HG03571 (cell line): ENCODE measurements around the gene GPR179.

Source experiments
- ATAC-seq: cut with Tn5 transposase; IDR thresholded peaks from one replicate; pipeline ENCODE4 v1.9.1; 2021; ENCODE audit not compliant: unreplicated experiment

The GPR179 gene, protein sequence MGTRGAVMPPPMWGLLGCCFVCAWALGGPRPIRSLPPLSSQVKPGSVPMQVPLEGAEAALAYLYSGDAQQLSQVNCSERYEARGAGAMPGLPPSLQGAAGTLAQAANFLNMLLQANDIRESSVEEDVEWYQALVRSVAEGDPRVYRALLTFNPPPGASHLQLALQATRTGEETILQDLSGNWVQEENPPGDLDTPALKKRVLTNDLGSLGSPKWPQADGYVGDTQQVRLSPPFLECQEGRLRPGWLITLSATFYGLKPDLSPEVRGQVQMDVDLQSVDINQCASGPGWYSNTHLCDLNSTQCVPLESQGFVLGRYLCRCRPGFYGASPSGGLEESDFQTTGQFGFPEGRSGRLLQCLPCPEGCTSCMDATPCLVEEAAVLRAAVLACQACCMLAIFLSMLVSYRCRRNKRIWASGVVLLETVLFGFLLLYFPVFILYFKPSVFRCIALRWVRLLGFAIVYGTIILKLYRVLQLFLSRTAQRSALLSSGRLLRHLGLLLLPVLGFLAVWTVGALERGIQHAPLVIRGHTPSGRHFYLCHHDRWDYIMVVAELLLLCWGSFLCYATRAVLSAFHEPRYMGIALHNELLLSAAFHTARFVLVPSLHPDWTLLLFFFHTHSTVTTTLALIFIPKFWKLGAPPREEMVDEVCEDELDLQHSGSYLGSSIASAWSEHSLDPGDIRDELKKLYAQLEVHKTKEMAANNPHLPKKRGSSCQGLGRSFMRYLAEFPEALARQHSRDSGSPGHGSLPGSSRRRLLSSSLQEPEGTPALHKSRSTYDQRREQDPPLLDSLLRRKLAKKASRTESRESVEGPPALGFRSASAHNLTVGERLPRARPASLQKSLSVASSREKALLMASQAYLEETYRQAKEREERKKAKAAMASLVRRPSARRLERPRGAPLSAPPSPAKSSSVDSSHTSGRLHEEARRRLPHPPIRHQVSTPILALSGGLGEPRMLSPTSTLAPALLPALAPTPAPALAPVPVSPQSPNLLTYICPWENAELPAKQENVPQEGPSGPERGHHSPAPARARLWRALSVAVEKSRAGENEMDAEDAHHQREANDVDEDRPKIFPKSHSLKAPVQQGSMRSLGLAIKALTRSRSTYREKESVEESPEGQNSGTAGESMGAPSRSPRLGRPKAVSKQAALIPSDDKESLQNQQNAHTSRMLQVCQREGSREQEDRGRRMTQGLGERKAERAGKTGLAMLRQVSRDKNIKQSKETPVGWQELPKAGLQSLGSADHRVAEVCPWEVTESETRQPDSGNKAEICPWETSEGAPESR (N-terminal part only)

DNA sequence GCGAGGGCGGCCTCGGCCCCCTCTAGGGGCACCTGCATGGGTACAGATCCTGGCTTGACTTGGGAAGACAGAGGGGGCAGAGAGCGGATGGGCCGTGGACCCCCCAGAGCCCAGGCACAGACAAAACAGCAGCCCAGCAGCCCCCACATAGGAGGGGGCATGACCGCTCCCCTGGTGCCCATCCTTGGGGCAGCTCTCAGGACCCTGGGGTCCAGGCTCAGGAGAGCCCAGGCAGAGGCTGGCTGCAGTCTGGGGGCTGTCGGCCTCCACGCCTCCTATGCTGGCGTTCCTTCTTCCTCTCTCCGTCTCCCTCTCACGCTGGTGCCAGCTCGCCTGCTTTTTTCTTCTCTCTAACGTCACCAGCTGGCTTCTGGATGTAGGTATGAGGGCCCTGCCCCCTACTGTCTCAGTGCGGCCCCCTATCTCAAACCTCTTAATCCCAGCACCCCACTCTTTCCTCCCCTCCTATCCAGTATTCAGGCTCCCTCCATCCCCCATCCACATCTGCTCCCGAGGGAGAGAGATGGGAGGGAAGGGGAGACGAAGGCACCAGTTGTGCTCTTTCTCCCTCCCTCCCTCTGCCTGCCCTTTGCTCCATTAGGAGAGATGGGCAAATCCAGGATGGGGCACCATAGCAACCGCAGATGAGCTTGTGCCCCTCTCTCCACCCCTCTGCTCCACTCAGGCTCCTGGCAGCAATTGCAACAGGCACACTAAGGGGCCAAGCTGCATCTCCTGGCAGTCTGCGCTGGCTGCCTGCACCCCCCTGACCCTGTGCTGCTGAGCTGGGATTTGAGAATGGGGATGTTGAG is at the start of gene GPR179:
Gene GPR179, minus strand, starts transcription at position 349 of the 812 bp plus-strand sequence. Its CDS starts 167 bp downstream, at position 182.
- no peak for ATAC-seq

DNA sequence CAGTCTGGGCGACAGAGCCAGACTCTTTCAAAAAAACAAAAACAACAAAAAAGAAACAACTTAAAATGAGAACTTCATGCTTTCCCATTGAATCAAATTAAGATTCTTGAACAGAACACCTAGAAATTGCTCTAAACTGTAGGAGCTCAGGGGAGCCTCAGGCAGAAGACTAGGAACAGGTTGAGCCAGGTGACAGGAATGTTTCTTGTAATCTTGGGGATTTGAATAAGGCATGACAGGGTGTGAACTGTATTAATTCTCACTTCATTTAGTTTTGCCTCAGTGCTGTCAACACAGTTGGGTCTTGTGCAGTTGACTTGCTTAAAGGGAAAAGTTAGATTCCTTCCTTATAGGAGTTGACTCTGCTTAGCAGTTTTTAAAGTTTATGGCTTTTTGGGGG is 35.7 kb upstream of the GPR179 start:
- no peak for ATAC-seq

DNA sequence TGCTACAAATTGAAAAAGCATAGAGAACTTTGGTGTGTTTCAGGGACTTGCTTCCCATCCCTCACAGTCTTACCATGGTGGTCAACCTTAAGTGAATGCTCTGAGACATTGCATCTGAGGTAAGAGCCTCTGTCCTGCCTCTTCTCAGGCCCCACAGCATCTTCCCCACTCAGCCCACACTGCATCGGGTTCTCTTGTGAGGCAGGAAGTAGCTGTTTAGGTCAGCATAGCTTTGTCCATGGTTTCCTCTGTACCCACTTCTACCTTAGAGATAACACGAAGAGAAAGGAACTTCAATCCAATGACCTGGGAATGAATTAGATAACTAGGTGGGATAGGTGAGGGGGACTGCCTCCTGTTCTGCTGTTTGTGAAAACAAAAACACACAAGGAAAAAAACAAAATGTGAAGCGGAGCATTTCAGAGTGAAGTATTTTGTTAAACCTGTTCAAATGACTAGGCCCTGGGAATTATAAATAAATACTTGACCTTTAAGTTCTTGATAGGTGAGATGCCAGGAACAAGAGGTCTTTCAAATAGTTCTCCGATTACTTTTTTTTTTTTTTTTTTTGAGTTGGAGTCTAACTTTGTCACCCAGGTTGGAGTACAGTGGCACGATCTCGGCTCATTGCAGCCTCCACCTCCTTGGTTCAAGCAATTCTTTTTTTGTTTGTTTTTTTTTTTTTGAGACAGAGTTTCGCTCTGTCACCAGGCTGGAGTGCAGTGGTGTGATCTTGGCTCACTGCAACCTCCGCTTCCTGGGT is 25.5 kb upstream of the GPR179 start:
- ATAC-seq: no peak

DNA sequence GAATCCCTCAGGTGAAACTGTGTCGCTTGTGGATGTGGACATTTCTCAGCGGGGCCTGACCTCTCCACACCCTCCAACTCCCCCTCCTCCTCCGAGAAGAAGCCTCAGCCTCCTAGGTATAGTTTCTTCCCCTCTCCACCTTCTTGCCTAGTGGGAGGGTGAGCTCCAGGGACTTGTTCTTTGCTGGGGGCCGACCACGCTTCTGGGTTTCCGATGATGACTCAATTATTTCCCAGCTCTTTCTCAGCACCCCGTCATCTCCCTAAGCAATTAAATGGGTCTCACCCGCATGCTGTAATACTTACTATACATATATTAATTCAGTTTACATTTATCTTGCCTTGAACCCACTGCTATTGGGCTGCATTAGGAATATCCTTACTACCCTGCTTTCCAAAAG is 21.0 kb upstream of the GPR179 start:
- ATAC-seq: no peak

DNA sequence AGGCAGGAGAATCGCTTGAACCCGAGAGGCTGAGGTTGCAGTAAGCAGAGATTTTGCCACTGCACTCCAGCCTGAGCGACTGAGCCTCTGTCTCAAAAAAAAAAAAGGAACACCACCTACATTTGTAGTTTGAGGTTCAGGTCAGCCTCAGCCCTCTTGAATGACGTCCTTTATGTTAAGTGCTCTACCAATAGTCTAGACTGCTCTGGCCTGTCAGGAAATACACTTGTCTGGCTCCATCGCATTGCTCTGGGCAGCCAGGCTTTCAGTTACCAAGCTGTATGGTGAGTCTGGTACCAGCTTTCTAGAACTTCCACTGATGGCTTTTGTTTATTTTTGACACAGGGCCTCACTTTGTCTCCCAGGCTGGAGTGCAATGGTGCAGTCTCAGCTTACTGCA is 19.3 kb upstream of the GPR179 start:
- ATAC-seq: no peak

DNA sequence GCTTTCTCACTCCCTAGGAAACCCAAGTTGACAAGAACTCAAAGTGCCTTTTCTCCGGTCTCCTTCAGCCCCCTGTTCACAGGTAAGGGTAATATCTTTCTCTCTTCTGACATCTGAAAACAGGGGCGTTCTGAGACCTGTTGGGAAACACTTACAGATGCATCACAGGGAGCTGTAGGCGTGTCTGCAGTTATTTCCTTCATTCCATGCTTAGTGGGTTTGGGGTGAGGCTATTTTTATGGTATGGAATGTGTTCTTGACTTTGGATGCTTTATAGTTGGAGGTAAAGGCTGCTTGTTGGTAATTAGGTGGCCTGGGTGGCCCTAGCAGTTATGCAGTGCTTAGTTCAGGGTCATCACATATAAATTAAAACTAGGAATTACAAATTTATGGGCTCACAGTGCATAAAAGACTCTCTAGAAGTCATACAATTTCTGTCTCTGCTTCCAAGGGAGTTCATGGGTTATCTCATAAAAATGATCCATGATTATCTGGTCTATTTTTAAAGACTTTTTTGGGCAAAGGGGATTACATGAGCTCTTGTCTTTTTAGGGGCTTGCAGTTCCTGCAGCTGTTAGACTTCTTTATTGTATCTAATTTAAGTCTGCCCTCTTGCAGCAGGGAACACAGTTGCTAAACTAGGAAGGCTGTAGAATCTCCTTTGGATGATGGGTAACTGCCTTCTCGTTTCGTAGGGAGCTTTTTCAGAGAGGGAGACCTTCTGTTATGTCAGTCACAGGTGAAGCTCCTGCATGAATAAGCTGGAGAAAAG is 18.1 kb upstream of the GPR179 start:
- no peak for ATAC-seq

DNA sequence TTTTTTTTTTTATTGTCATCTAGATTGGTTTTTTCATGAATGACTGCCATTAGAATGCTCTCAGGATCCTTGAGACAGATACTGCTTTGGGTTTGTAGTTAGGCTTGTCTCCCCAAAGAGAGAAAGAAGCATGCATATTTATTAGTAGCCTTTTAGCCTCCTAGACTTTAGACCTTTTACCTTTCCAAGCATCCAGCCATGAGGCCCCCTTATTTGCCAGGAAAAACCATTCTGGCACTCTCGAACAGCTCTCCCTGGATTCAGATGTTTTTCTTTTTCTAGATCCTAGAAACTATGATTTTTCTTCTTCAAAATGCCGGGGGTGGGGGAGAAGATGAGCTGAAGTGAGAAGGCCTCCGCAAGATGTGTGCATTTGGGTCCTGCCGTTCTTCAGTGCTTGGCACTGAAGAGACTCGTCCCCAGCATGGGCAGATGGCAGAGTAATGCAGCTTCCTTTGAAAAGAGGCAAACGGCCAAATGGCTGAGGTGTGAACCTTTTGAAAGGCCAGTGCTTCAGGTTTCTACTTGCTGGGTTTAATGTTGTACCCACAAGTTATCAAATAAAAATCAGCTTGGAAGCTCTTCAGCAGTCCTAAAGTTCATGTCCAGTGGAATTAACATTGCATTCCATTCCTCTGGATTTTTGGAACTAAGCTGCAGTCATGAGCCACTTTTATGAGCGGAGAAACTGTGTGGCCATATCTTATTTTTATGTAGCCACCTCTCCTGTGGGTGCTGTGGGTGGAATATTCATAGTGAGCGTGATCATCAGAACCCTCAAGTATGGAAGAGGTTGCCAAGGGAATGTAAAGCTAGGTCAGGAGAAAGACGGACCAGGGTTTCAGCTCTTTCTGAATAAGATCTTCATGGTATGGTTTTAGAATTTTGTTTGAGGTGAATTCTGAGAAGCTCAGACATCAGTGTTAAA is 15.1 kb upstream of the GPR179 start:
- ATAC-seq: no peak

DNA sequence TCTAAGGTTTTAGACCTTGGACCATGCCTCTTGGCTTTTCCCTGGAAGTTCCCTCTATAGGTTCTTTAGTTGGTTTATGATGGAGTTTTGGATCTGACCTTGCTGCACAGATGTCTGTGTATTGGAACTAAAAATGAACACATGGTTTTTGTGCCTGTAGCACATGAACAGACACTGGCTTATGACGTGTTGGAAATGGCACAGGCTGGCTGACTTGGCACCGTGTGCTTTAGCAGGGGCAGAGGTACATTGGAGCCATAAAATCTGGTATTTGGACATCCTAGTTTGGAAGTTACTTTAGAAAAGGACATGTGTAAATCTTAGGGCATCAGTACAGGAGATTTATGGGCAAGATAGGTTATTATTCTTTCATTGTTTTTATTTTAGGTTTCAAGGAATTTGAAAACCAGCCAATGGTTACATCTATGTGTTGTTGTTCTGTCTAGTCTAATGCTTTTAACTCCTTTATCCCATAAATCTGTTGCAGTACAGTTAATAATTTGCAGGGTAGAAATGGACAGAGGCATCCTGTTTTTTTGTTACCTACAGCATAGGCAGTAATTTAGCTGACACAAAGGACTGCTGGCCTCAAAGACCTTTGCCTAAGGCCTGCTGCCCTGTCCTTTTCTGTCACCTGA is 13.8 kb upstream of the GPR179 start:
- ATAC-seq: no peak

DNA sequence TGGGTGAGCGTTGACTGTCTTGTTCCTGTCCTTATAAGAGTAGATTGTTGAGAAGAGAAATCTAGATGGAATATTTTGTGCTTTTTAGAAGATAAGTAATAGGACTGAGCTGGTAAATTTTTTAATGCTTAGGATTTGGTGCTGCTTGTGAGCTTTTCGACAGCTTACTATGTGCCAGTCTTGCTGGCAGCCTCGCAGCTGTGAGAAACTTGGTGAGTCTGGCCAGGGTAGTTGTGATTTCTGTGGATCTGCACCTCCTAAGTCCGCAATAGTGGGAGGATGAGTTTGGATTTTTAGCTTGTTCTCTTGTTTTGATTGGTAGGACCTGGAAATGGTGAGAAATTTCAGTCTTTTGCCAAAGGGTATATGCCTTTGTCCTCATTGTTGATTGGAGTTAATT is 11.5 kb upstream of the GPR179 start:
- ATAC-seq: no peak

DNA sequence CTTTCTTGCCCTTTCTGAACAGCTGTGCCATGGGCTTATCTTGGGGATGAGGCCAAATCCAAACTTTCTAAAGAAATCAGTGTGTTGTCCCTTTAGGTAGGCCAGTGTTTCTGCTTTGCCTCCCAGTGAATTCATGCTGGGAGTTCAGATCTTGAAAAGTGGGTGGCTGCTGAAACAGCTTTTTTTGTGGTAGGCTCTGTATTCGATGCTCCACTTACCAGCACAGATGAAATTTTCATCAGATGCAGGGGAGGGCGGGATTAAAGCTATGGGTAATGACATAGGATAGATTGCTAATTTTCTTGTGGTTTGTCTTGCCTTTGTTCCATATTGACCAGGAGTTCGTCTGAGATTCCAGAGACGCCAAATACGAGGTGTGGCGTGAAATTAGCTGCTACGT is 10.7 kb upstream of the GPR179 start:
- no peak for ATAC-seq

DNA sequence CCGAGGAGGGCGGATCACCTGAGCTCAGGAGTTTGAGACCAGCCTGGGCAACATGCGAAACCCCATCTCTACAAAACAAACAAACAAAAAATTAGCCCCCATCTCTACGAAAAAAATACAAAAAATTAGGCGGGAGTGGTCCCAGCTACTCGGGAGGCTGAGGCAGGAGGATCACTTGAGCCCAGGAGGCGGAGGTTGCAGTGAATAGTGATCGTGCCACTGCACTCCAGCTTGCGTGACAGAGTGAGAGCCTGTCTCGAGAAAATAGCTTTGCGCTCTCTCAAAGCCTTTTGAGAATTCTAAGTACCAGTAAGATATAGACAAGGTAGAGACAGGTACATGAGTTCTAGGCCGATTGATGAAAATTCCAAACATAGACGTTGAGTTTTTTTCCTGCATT is 9.9 kb upstream of the GPR179 start:
- no peak for ATAC-seq

DNA sequence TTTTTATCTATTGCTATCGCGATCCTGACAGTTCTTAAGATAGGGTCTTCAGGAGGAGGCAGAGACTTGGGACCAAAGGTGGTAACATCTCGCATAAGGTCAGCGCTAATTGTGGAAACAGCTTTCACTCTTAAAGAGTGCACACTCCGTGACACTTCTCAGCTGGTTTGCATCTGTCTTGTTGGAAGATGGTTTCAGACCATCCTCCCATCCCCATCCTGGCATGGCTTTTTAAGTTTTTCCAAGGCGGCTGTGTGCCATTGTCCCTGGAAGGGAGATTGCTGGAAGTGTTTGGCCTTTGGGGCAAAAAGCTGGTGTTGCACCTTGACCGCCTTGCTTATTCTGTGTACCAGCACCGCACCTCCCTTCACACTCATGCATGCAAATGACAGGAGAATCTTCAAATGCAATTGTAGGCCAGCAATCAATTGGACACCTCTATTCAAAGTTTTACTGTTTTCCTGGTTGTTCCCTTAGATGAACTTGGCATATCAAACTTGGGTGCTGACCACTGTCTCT is 9.4 kb upstream of the GPR179 start:
- ATAC-seq: no peak

DNA sequence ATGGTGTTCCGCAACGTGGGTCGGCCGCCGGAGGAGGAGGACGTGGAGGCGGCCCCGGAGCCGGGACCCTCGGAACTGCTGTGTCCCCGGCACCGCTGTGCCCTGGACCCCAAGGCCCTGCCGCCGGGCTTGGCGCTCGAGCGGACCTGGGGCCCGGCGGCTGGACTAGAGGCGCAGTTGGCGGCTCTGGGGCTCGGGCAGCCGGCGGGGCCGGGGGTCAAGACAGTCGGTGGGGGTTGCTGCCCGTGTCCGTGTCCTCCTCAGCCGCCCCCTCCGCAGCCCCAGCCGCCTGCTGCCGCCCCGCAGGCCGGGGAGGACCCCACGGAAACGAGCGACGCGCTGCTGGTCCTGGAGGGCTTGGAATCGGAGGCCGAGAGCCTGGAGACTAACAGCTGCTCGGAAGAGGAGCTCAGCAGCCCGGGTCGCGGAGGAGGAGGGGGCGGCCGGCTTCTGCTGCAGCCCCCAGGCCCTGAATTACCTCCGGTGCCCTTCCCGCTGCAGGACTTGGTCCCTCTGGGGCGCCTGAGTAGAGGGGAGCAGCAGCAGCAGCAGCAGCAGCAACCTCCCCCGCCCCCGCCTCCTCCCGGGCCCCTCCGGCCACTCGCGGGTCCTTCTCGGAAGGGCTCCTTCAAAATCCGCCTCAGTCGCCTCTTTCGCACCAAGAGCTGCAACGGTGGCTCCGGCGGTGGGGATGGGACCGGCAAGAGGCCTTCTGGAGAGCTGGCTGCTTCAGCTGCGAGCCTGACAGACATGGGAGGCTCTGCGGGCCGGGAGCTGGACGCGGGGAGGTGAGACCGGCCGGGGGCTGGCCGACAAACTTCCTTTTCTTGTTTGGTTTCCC is 8.7 kb upstream of the GPR179 start:
- ATAC-seq: no peak

DNA sequence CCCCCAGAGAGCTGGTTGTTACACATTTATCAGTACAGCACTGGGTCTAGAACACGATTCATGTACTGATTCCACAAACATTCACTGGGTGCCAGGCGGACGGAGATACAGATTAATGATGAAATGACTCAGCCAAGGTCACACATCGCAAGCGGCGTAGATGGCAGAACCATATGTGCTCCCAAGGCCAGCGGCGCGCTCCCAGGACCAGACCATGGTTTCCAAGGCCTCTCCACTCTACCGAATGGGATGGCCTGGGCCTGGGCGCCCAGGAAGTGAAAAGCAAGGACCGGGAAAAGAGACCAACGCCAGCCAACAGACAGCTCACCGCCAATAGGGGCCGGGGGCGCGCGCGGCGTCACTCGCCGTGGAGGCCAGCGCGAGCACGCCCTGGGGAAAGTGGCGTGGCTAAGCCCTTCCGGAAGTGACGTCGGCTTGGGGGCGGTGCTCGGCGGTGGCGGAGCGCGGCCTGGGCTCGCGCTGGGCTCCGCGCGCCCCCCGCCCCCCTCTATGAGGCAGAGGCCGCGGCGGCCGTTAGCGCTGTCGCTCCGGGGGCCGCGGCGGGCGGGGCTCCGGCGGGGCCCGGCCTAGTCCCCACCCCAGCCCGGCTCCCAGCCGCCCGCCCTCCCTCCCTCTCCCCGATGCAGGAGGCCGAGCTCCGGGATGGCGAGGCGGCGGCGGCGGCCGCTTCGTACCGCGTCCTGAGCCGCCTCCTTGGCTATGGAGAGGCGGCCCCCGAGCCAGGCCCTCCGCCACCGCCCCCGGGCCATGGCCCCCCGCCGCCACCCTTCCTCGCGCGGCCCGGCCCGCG is 7.9 kb upstream of the GPR179 start, which contains the start of gene SOCS7:
Gene SOCS7, plus strand, starts transcription at position 433 of the 811 bp plus-strand sequence. Its CDS starts 209 bp downstream, at position 642.
- ATAC-seq: peak; percentile 77

DNA sequence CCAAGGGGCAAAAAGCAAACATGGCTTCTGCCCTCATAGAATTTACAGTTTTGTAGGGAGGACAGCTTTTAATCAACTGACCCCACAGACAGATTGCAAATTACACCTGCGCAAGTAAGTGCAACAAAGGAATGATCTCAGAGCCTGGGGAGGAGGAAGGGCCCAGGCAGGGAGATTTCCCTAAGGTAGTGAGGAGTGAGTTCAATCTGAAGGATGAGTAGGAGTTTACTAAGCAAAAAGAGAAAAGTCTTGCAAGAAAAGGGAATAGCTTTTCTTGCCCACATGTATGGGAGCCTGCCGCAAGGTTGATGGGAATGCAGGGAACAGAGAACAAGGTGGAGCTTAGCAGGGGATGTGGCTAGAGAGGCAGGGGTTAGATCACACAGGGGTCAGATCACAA is 6.3 kb upstream of the GPR179 start:
- ATAC-seq: no peak
